B cell (primary cell): ENCODE measurements around the gene CTNNA3. TPM values are rescaled to one million over a fixed set of nuclear protein-coding genes. Genes with fewer than 3 reads are reported as not detected.

Experiments used
- ATAC-seq: fragments of 200-7000 bp; cut with Tn5 transposase; one replicate; pipeline ENCODE4 v1.10.0; 2021; ENCODE audit warnings: low read depth, mild to moderate bottlenecking, moderate number of reproducible peaks, moderate library complexity
- CTCF ChIA-PET: fragments of 350-600 bp; sonication (Branson Sonifier 250); formaldehyde crosslinking; loops from one replicate; lab custom pipeline; 2021; ENCODE audit warnings: antibody characterized with exemption, inconsistent platforms; lab: Charles Lee
- POLR2A ChIA-PET: fragments of 350-600 bp; sonication (Branson Sonifier 250); formaldehyde crosslinking; loops from one replicate; lab custom pipeline; 2021; ENCODE audit warnings: antibody characterized with exemption; lab: Charles Lee
- DNase-seq: peaks from one replicate; pipeline ENCODE4 v3.0.0; 2013
- H2AFZ ChIP-seq: 2 replicates; pipeline ENCODE4 v1.6.1; 2012; ENCODE audit warnings: mild to moderate bottlenecking, low read depth, low read length; ENCODE audit not compliant: insufficient read depth, poor library complexity, severe bottlenecking
- H3K27ac ChIP-seq, 2 donors: 1 replicate in 1 of 2; 2 replicates in 1 of 2; pipeline ENCODE4 v1.5.1; 2012 to 2013; ENCODE audit warnings: low read length in 2 of 2, mild to moderate bottlenecking in 2 of 2, moderate library complexity in 1 of 2
- H3K27me3 ChIP-seq, 4 experiments: fragments of 200-600 bp in 1 of 4; sonication (generic) in 1 of 4; replicated peaks in 1 of 4; 1 replicate in 2 of 4; 2 replicates in 2 of 4; pipeline versions ENCODE4 v1.6.1 to v1.7.0; 2013 to 2016; ENCODE audit warnings: low read length in 3 of 4, mild to moderate bottlenecking in 2 of 4, mixed read lengths in 1 of 4, moderate library complexity in 1 of 4; ENCODE audit not compliant: insufficient read depth in 4 of 4, control insufficient read depth in 3 of 4; ENCODE audit errors: control extremely low read depth in 1 of 4
- H3K36me3 ChIP-seq, 2 experiments: replicated peaks in 1 of 2; 1 replicate in 1 of 2; 2 replicates in 1 of 2; pipeline versions ENCODE4 v1.6.1 to v1.7.1; 2013; ENCODE audit warnings: low read length in 1 of 2; ENCODE audit not compliant: insufficient read depth in 2 of 2, control insufficient read depth in 1 of 2; ENCODE audit errors: control extremely low read depth in 1 of 2, extremely low read depth in 1 of 2
- H3K4me1 ChIP-seq, 2 donors: fragments of 200-600 bp in 1 of 2; sonication (generic) in 1 of 2; 1 replicate in 1 of 2; 2 replicates in 1 of 2; pipeline versions ENCODE4 v1.5.1 to v1.6.1; 2013 to 2017; ENCODE audit warnings: low read length in 2 of 2; ENCODE audit not compliant: control insufficient read depth in 2 of 2, insufficient read depth in 2 of 2
- H3K4me2 ChIP-seq: replicated peaks from 2 replicates; pipeline ENCODE3; 2012; ENCODE audit warnings: mild to moderate bottlenecking, low read depth, low read length; ENCODE audit not compliant: poor library complexity, severe bottlenecking
- H3K4me3 ChIP-seq, 5 experiments: fragments of 200-600 bp in 1 of 5; sonication (generic) in 1 of 5; 1 replicate in 3 of 5; 2 replicates in 2 of 5; pipeline versions ENCODE4 v1.5.1 to v1.7.0; 2011 to 2016; ENCODE audit warnings: low read length in 4 of 5, mild to moderate bottlenecking in 4 of 5, low read depth in 2 of 5, control low read depth in 1 of 5, moderate library complexity in 1 of 5; ENCODE audit not compliant: insufficient read depth in 1 of 5; ENCODE audit errors: control extremely low read depth in 1 of 5, extremely low read depth in 1 of 5
- H3K79me2 ChIP-seq: fragments of 200-600 bp; sonication (generic); one replicate; pipeline ENCODE4 v1.6.0; 2016; ENCODE audit warnings: low read length; ENCODE audit not compliant: control insufficient read depth, insufficient read depth
- H3K9ac ChIP-seq: fragments of 200-600 bp; sonication (generic); 2 replicates; pipeline ENCODE4 v1.6.1; 2017; ENCODE audit warnings: mild to moderate bottlenecking, low read length, moderate library complexity
- H3K9me3 ChIP-seq, 3 donors: one replicate each; pipeline versions ENCODE4 v1.6.1 to v1.7.1; 2013; ENCODE audit warnings: low read length in 2 of 3; ENCODE audit not compliant: control insufficient read depth in 2 of 3, insufficient read depth in 1 of 3; ENCODE audit errors: control extremely low read depth in 1 of 3
- H4K20me1 ChIP-seq: 2 replicates; pipeline ENCODE4 v1.6.0; 2012; ENCODE audit warnings: mild to moderate bottlenecking, low read length; ENCODE audit not compliant: insufficient read depth, control insufficient read depth, poor library complexity, severe bottlenecking
- H3K27ac Mint-ChIP-seq: one replicate; pipeline ENCODE4 v1.8.0; 2021; ENCODE audit warnings: mixed read lengths
- H3K27me3 Mint-ChIP-seq: one replicate; pipeline ENCODE4 v1.8.0; 2021; ENCODE audit warnings: mixed read lengths
- H3K4me1 Mint-ChIP-seq: one replicate; pipeline ENCODE4 v1.8.0; 2021; ENCODE audit warnings: mixed read lengths
- H3K4me3 Mint-ChIP-seq: one replicate; pipeline ENCODE4 v1.8.0; 2021; ENCODE audit warnings: mixed read lengths
- H3K9me3 Mint-ChIP-seq: one replicate; pipeline ENCODE4 v1.8.0; 2022; ENCODE audit warnings: mixed read lengths; ENCODE audit not compliant: insufficient read depth
- CTCF ChIP-seq: fragments of 200-600 bp; IDR thresholded peaks from one replicate; pipeline ENCODE4 v1.8.0; 2022; ENCODE audit warnings: antibody characterized with exemption, mild to moderate bottlenecking
- EZH2 ChIP-seq: IDR thresholded peaks from 2 replicates; pipeline ENCODE4 v1.6.1; 2012; ENCODE audit warnings: borderline replicate concordance, low read depth, mild to moderate bottlenecking, moderate library complexity, low read length; ENCODE audit not compliant: insufficient read depth, poor library complexity, severe bottlenecking
- WGBS: methylation state at CpG from one replicate; pipeline ENCODE4 v1.1.5; 2013; ENCODE audit warnings: missing lambda C conversion rate; ENCODE audit not compliant: insufficient coverage; 5-methylcytosine and 5-hydroxymethylcytosine counted together
- intact Hi-C: fragments of 100-400 bp; cut with micrococcal nuclease; formaldehyde crosslinking; loops from one replicate; pipeline ENCODE4 v1.10.0; 2022
- polyA plus RNA-seq: library from polyadenylated mRNA; depleted of rRNA; stranded (reverse); fragments of >200 nt; gene quantifications from 2 replicates; pipeline ENCODE4 v1.2.3, GENCODE V29; 2012
- total RNA-seq, 2 donors: library from RNA; stranded (reverse); fragments of 120-200 nt in 1 of 2; gene quantifications; 1 replicate in 1 of 2; 2 replicates in 1 of 2; pipeline versions ENCODE4 v1.2.3 to v1.2.4, GENCODE V29; 2013 to 2022

CTNNA3 gene
- total and polyA plus RNA-seq, 2 donors (not counting 1 experiment from before 2014, with no cell fraction given), result 0.01 TPM; not detected in 1

- no peak overlapping the region for H3K27ac ChIP-seq
- ChIA-PET POLR2A (no interaction called here), CTCF (no interaction called here)
- no peak overlapping the region for H3K4me2 ChIP-seq
- DNase-seq (no peak), ATAC-seq (no peak)
- no peaks in the 10 kb centered on the region for H3K79me2 ChIP-seq
- H3K4me1 ChIP-seq, result no peaks in the 10 kb centered on the region
- no peaks in the 10 kb centered on the region for H3K27me3 ChIP-seq
- Mint-ChIP-seq H3K9me3 (no peaks in the 10 kb centered on the region), H3K27me3 (no peaks in the 10 kb centered on the region), H3K4me1 (no peaks in the 10 kb centered on the region), H3K4me3 (no peak overlapping the region), H3K27ac (no peak overlapping the region)
- no peak overlapping the region for H2AFZ ChIP-seq
- intact Hi-C loops, result no loop called here
- no peak for TF ChIP-seq EZH2
- no peak for TF ChIP-seq CTCF
- no peaks in the 10 kb centered on the region for H4K20me1 ChIP-seq
- WGBS, result no CpG with 5 or more reads among the region's 2 CpGs
- H3K4me3 ChIP-seq, result no peak overlapping the region
- no peak overlapping the region for H3K9ac ChIP-seq
- no peaks in the 10 kb centered on the region for H3K9me3 ChIP-seq
- H3K36me3 ChIP-seq, result no peaks in the 10 kb centered on the region
Measured at GRCh38 chr10:66673071-66673470, 1022.9 kb downstream of the CTNNA3 start.

GRCh38 chr10:66671562-66671961 is 1024.4 kb downstream of the CTNNA3 start:
- no peak overlapping the region for H3K4me3 Mint-ChIP-seq
- CTCF ChIA-PET, result no interaction called here
- no peaks in the 10 kb centered on the region for H3K36me3 ChIP-seq
- POLR2A ChIA-PET, result no interaction called here
- no peaks in the 10 kb centered on the region for H3K27me3 ChIP-seq
- no peak overlapping the region for H3K9ac ChIP-seq
- WGBS, result no CpG with 5 or more reads among the region's 1 CpG
- H3K27ac Mint-ChIP-seq, result no peak overlapping the region
- H3K27ac ChIP-seq, result no peak overlapping the region
- TF ChIP-seq CTCF (no peak), EZH2 (no peak)
- H3K4me3 ChIP-seq, result no peak overlapping the region
- no peaks in the 10 kb centered on the region for H4K20me1 ChIP-seq
- H3K79me2 ChIP-seq, result no peaks in the 10 kb centered on the region
- no peaks in the 10 kb centered on the region for H3K4me1 ChIP-seq
- intact Hi-C loops, result no loop called here
- ATAC-seq (no peak), DNase-seq (no peak)
- H3K27me3 Mint-ChIP-seq, result no peaks in the 10 kb centered on the region
- H3K4me2 ChIP-seq, result no peak overlapping the region
- H3K9me3 Mint-ChIP-seq, result no peaks in the 10 kb centered on the region
- H3K9me3 ChIP-seq, result no peaks in the 10 kb centered on the region
- H3K4me1 Mint-ChIP-seq, result no peaks in the 10 kb centered on the region
- no peak overlapping the region for H2AFZ ChIP-seq
